ENCODE measurements around the gene ABR.

DNA sequence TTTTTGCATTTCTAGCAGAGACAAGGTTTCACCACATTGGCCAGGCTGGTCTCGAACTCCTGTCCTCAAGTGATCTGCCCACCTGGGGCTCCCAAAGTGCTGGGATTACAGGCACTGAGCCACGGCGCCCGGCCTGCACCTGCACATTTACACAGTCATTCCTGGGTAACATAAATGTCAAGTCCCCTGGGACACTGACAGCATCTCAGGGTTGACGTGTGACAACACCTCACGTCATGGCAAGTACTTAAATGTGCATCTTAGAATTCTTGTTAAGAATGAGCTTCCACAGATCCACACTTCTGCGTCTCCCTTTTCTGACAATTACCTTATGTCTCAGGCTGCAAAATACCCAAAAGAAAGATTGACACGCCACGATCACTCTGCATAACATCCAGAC, 80.5 kb downstream of the ABR start:
- TF ChIP-seq, protein P1, sequence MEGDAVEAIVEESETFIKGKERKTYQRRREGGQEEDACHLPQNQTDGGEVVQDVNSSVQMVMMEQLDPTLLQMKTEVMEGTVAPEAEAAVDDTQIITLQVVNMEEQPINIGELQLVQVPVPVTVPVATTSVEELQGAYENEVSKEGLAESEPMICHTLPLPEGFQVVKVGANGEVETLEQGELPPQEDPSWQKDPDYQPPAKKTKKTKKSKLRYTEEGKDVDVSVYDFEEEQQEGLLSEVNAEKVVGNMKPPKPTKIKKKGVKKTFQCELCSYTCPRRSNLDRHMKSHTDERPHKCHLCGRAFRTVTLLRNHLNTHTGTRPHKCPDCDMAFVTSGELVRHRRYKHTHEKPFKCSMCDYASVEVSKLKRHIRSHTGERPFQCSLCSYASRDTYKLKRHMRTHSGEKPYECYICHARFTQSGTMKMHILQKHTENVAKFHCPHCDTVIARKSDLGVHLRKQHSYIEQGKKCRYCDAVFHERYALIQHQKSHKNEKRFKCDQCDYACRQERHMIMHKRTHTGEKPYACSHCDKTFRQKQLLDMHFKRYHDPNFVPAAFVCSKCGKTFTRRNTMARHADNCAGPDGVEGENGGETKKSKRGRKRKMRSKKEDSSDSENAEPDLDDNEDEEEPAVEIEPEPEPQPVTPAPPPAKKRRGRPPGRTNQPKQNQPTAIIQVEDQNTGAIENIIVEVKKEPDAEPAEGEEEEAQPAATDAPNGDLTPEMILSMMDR (IDR thresholded peaks at IDR 0.05) = no peak
- no peak for TF ChIP-seq SIN3A (IDR thresholded peaks at IDR 0.05; ENCODE audit: borderline replicate concordance, insufficient read depth, low read depth, low read length)
